Spleen (tissue), 7 donors: ENCODE results near the gene TGFBI.

Source experiments
- POLR2A ChIP-seq, 3 donors: fragments of 450-650 bp; IDR thresholded peaks; one replicate each; pipeline ENCODE4 v1.5.1; 2017; ENCODE audit warnings: antibody characterized with exemption in 3 of 3, mild to moderate bottlenecking in 1 of 3
- TF ChIP-seq, protein P1 (sequence below), 11 experiments: fragments of 200-600 bp in 7 of 11; fragments of 450-650 bp in 4 of 11; sonication (generic) in 4 of 11; IDR thresholded peaks in 8 of 11; conservative IDR thresholded peaks in 3 of 11; 1 replicate in 7 of 11; 2 replicates in 4 of 11; pipeline versions ENCODE4 v1.4.0 to v1.8.0; 2016 to 2021; ENCODE audit warnings: antibody characterized with exemption in 11 of 11, inconsistent platforms in 4 of 11, mild to moderate bottlenecking in 1 of 11
- donor health status: DM: no; HTN: no; CAD: no; lungs with moderate emphysema.
- donor health status: DM: no; HTN: no; CAD: no.
- donor health status: DM: no; HTN: no; CAD: no.

DNA sequence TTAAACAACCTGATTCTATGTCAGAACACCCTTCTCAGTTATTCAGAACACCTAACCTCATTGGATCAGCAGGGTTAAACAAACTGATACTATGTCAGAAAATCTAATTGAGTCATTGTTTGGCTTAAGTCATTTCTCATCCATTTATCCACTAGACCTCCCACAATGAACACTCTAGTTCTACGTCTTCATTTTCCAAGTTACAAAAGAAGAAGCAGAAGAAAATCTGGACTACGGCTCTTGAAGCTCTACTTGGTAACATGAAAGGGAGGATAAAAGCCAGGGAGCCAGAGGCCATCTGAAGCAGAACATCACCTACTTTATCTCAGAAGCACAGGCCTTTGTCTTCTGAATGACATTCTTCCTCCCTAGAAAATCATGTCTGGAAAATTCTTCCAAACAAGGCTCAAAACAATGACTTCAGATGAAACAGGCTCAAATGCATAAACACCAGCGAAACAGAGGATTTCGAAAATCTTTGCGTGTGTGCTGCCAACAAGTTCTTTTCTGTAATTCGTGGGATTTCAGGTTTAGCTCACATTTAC lies 35.4 kb upstream of the TGFBI start:
- TF ChIP-seq, protein P1, sequence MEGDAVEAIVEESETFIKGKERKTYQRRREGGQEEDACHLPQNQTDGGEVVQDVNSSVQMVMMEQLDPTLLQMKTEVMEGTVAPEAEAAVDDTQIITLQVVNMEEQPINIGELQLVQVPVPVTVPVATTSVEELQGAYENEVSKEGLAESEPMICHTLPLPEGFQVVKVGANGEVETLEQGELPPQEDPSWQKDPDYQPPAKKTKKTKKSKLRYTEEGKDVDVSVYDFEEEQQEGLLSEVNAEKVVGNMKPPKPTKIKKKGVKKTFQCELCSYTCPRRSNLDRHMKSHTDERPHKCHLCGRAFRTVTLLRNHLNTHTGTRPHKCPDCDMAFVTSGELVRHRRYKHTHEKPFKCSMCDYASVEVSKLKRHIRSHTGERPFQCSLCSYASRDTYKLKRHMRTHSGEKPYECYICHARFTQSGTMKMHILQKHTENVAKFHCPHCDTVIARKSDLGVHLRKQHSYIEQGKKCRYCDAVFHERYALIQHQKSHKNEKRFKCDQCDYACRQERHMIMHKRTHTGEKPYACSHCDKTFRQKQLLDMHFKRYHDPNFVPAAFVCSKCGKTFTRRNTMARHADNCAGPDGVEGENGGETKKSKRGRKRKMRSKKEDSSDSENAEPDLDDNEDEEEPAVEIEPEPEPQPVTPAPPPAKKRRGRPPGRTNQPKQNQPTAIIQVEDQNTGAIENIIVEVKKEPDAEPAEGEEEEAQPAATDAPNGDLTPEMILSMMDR (IDR thresholded peaks at IDR 0.05 in 8 of 11, conservative IDR thresholded peaks at IDR 0.05 in 3 of 11), result no peak
- no peak for TF ChIP-seq POLR2A (IDR thresholded peaks at IDR 0.05)
